Neural progenitor cell (in vitro differentiated cells): ENCODE results near the gene B4GALNT3. TPM values are rescaled to one million over a fixed set of nuclear protein-coding genes. Genes with fewer than 3 reads are reported as not detected.

ENCODE experiments used
- DNase-seq: peaks from one replicate; pipeline ENCODE4 v3.0.0-alpha.2; 2016; ENCODE audit warnings: low spot score
- H2AFZ ChIP-seq: fragments of 200-600 bp; sonication (generic); replicated peaks from 2 replicates; pipeline ENCODE4 v1.6.1; 2016; ENCODE audit warnings: antibody characterized with exemption
- H3F3A ChIP-seq: fragments of 200-600 bp; sonication (generic); 2 replicates; pipeline ENCODE4 v1.6.1; 2016; ENCODE audit warnings: antibody characterized with exemption, low read depth
- H3K27ac ChIP-seq: fragments of 200-600 bp; sonication (generic); 2 replicates; pipeline ENCODE4 v1.5.1; 2016; ENCODE audit warnings: mild to moderate bottlenecking
- H3K27me3 ChIP-seq: fragments of 200-600 bp; sonication (generic); 2 replicates; pipeline ENCODE4 v1.6.1; 2016; ENCODE audit warnings: mild to moderate bottlenecking, moderate library complexity
- H3K36me3 ChIP-seq: fragments of 200-600 bp; sonication (generic); 2 replicates; pipeline ENCODE4 v1.5.1; 2016
- H3K4me1 ChIP-seq: fragments of 200-600 bp; sonication (generic); 2 replicates; pipeline ENCODE4 v1.6.1; 2016; ENCODE audit warnings: mixed run types
- H3K4me2 ChIP-seq: fragments of 200-600 bp; sonication (generic); 2 replicates; pipeline ENCODE4 v1.6.1; 2016
- H3K4me3 ChIP-seq: fragments of 200-600 bp; sonication (generic); 2 replicates; pipeline ENCODE4 v1.5.1; 2016
- H3K79me2 ChIP-seq: fragments of 200-600 bp; sonication (generic); 2 replicates; pipeline ENCODE4 v1.6.1; 2016; ENCODE audit warnings: low read depth
- H3K9ac ChIP-seq: fragments of 200-600 bp; sonication (generic); 2 replicates; pipeline ENCODE4 v1.6.1; 2016
- H3K9me3 ChIP-seq: fragments of 200-600 bp; sonication (generic); 2 replicates; pipeline ENCODE4 v1.5.1; 2016; ENCODE audit warnings: low read depth
- H4K20me1 ChIP-seq: fragments of 200-600 bp; sonication (generic); 2 replicates; pipeline ENCODE4 v1.6.1; 2016; ENCODE audit warnings: low read depth
- H3K27ac Mint-ChIP-seq: 3 replicates; pipeline ENCODE4 v1.8.0; 2021; ENCODE audit warnings: mixed read lengths
- H3K27me3 Mint-ChIP-seq: 2 replicates; pipeline ENCODE4 v1.8.0; 2022; ENCODE audit warnings: low read depth, mild to moderate bottlenecking, inconsistent platforms, moderate library complexity, mixed read lengths; ENCODE audit not compliant: insufficient read depth
- H3K36me3 Mint-ChIP-seq: 3 replicates; pipeline ENCODE4 v1.8.0; 2021; ENCODE audit warnings: mixed read lengths
- H3K4me1 Mint-ChIP-seq: 3 replicates; pipeline ENCODE4 v1.8.0; 2021; ENCODE audit warnings: mixed read lengths
- H3K4me3 Mint-ChIP-seq: 3 replicates; pipeline ENCODE4 v1.8.0; 2021; ENCODE audit warnings: mild to moderate bottlenecking, moderate library complexity, mixed read lengths
- H3K9me3 Mint-ChIP-seq: 3 replicates; pipeline ENCODE4 v1.8.0; 2020; ENCODE audit warnings: mixed read lengths
- EZH2 ChIP-seq: fragments of 200-600 bp; sonication (generic); IDR thresholded peaks from 2 replicates; pipeline ENCODE4 v1.6.1; 2017; ENCODE audit warnings: antibody characterized with exemption, mild to moderate bottlenecking, moderate library complexity
- EZH2phosphoT487 ChIP-seq: fragments of 200-600 bp; sonication (generic); IDR thresholded peaks from 2 replicates; pipeline ENCODE4 v1.6.1; 2017; ENCODE audit warnings: antibody characterized with exemption
- total RNA-seq: library from RNA; depleted of rRNA; stranded (reverse); fragments of >200 nt; gene quantifications from 2 replicates; pipeline ENCODE4 v1.2.3, GENCODE V29; 2015; ENCODE audit warnings: low replicate concordance
- TF ChIP-seq, protein P1 (sequence below): fragments of 200-600 bp; sonication (generic); IDR thresholded peaks from 2 replicates; pipeline ENCODE4 v1.5.1; 2017; ENCODE audit warnings: antibody characterized with exemption, mild to moderate bottlenecking

B4GALNT3 gene
- total RNA-seq, 1 donor from 2014 or later: 29.0 TPM

DNA sequence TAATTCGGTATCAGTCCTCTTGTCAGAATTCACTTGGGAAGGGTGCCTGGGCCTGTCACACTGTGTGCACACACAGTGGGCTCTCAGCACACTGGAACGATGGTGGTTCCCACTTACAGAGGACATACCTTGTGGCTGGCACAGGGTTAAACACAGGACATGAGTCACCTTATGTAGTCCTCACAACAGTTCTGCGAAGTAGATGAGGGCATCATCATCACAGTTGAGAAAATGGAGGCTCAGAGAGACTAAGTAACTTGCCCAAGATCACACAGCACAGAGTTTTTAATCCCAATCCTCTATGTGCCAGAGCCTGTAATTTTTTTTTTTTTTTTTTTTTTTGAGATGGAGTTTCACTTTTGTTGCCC lies 112.8 kb downstream of the B4GALNT3 start:
- Mint-ChIP-seq H3K36me3 (peaks cover 2% of the 10 kb centered on the region), H3K4me3 (no peak overlapping the region), H3K27ac (peak overlapping the region; percentile 50), H3K27me3 (peaks cover 16% of the 10 kb centered on the region), H3K9me3 (peaks cover 4% of the 10 kb centered on the region), H3K4me1 (peaks cover 14% of the 10 kb centered on the region)
- peaks cover 28% of the 10 kb centered on the region for H3F3A ChIP-seq
- no peaks in the 10 kb centered on the region for H3K9me3 ChIP-seq
- H2AFZ ChIP-seq: no peak overlapping the region
- no peak overlapping the region for H3K4me3 ChIP-seq
- no peaks in the 10 kb centered on the region for H4K20me1 ChIP-seq
- H3K4me1 ChIP-seq: peaks cover 28% of the 10 kb centered on the region
- TF ChIP-seq EZH2 (no peak), EZH2phosphoT487 (no peak)
- TF ChIP-seq, protein P1, sequence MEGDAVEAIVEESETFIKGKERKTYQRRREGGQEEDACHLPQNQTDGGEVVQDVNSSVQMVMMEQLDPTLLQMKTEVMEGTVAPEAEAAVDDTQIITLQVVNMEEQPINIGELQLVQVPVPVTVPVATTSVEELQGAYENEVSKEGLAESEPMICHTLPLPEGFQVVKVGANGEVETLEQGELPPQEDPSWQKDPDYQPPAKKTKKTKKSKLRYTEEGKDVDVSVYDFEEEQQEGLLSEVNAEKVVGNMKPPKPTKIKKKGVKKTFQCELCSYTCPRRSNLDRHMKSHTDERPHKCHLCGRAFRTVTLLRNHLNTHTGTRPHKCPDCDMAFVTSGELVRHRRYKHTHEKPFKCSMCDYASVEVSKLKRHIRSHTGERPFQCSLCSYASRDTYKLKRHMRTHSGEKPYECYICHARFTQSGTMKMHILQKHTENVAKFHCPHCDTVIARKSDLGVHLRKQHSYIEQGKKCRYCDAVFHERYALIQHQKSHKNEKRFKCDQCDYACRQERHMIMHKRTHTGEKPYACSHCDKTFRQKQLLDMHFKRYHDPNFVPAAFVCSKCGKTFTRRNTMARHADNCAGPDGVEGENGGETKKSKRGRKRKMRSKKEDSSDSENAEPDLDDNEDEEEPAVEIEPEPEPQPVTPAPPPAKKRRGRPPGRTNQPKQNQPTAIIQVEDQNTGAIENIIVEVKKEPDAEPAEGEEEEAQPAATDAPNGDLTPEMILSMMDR: no peak
- DNase-seq: no peak
- H3K4me2 ChIP-seq: no peak overlapping the region
- H3K36me3 ChIP-seq: no peaks in the 10 kb centered on the region
- no peaks in the 10 kb centered on the region for H3K79me2 ChIP-seq
- peaks cover 18% of the 10 kb centered on the region for H3K27me3 ChIP-seq
- no peak overlapping the region for H3K27ac ChIP-seq
- H3K9ac ChIP-seq: no peak overlapping the region

DNA sequence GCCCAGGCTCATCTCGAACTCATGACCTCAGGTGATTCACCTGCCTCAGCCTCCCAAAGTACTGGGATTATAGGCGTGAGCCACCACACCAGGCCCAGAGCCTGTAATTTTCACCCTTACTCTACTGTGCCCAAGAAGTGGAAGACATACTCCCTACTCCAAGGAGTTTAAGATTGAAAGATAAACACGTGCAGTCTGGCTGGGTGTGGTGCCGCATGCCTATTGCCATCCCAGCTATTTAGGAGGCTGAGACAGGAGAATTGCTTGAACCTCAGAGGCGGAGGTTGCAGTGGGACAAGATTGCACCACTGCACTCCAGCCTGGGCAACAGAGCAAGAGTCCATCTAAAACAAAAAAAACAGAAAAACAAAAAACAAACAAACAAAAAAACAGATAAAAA lies 113.5 kb downstream of the B4GALNT3 start:
- no peak overlapping the region for H3K4me2 ChIP-seq
- H2AFZ ChIP-seq: no peak overlapping the region

DNA sequence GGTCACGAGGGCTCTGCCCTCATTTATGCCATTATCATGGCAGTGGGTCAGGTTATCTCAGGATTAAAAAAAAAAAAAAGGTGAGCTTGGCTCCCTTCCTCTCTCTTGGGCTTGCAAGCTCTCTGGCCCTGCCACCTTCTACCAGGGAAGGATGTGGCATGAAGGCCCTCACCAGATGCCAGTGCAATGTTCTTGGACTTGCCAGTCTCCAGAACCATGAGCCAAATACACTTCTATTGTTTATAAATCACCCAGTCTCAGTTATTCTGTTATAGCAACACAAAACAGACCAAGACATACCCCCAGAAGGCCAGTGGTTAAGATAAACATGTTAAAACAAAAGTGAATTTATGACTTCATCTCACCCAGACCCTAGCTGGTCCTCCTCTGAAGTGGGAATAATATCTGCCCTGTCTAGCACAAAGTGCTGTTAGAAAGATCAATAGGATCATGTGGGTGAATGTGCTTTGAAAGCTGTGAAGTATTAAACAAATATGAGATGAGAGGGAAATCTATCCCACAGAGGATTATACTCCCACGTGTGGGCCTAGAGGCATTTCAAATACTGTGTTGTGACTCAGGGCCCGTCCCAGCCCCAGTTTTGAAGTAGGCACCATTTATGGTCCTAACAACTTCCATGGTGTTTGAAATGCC lies 114.9 kb downstream of the B4GALNT3 start:
- no peaks in the 10 kb centered on the region for H3K79me2 ChIP-seq
- H3K27ac Mint-ChIP-seq: peak overlapping the region; percentile 78
- H3K4me1 Mint-ChIP-seq: peaks cover 33% of the 10 kb centered on the region
- no peak overlapping the region for H3K4me3 Mint-ChIP-seq
- no peak overlapping the region for H3K9ac ChIP-seq
- H3F3A ChIP-seq: peaks cover 49% of the 10 kb centered on the region
- peaks cover 48% of the 10 kb centered on the region for H3K4me1 ChIP-seq
- peaks cover 4% of the 10 kb centered on the region for H3K9me3 Mint-ChIP-seq
- H3K27me3 ChIP-seq: peaks cover 12% of the 10 kb centered on the region
- peaks cover 19% of the 10 kb centered on the region for H3K27me3 Mint-ChIP-seq
- H3K36me3 ChIP-seq: no peaks in the 10 kb centered on the region
- no peak for DNase-seq
- no peak overlapping the region for H2AFZ ChIP-seq
- no peaks in the 10 kb centered on the region for H3K9me3 ChIP-seq
- no peak for TF ChIP-seq EZH2phosphoT487
- TF ChIP-seq, protein P1: no peak
- no peak for TF ChIP-seq EZH2
- H3K27ac ChIP-seq: no peak overlapping the region
- no peak overlapping the region for H3K4me3 ChIP-seq
- H3K4me2 ChIP-seq: no peak overlapping the region
- H4K20me1 ChIP-seq: no peaks in the 10 kb centered on the region
- H3K36me3 Mint-ChIP-seq: peaks cover 2% of the 10 kb centered on the region

More for the DNA sequence above, 113.5 kb downstream of the B4GALNT3 start:
- Mint-ChIP-seq H3K4me3 (no peak overlapping the region), H3K36me3 (peaks cover 2% of the 10 kb centered on the region), H3K4me1 (peaks cover 20% of the 10 kb centered on the region), H3K27me3 (peaks cover 21% of the 10 kb centered on the region), H3K9me3 (peaks cover 4% of the 10 kb centered on the region), H3K27ac (no peak overlapping the region)
- H3K27ac ChIP-seq: no peak overlapping the region
- no peak overlapping the region for H3K4me3 ChIP-seq
- no peaks in the 10 kb centered on the region for H3K9me3 ChIP-seq
- DNase-seq: no peak
- peaks cover 35% of the 10 kb centered on the region for H3F3A ChIP-seq
- peaks cover 18% of the 10 kb centered on the region for H3K27me3 ChIP-seq
- no peak for TF ChIP-seq EZH2
- no peak for TF ChIP-seq EZH2phosphoT487
- TF ChIP-seq, protein P1: no peak
- H3K4me1 ChIP-seq: peaks cover 34% of the 10 kb centered on the region
- no peaks in the 10 kb centered on the region for H3K36me3 ChIP-seq
- no peaks in the 10 kb centered on the region for H4K20me1 ChIP-seq
- H3K79me2 ChIP-seq: no peaks in the 10 kb centered on the region
- H3K9ac ChIP-seq: no peak overlapping the region
